ENCODE measurements around the gene RGS6. TPM values are rescaled to one million over a fixed set of nuclear protein-coding genes. Genes with fewer than 3 reads are reported as not detected.

Gene RGS6
- total and polyA plus RNA-seq, 2 of the 4 experiments (the other 2 are of a cell fraction), result not detected

- CTCF ChIA-PET, result interaction anchor here (0.6 to 0.8 kb wide), 2 partner anchors 12 to 16 kb away, joined by 3 read pairs; no protein-coding TSS in a partner anchor
- Histone ChIP-seq H3K27me3 (ENCODE audit: control insufficient read depth, insufficient read depth, low read length) (peaks cover 25% of the 10 kb centered on the region), H3K4ac (ENCODE audit: low read depth, low read length) (no peak overlapping the region), H3K56ac (ENCODE audit: extremely low read depth, insufficient read depth, low read length) (no peak overlapping the region), H2AK5ac (ENCODE audit: low read depth, low read length) (no peak overlapping the region), H4K20me1 (ENCODE audit: insufficient read depth, low read length) (no peaks in the 10 kb centered on the region), H3K9me3 (ENCODE audit: control insufficient read depth, insufficient read depth, low read length) (no peaks in the 10 kb centered on the region), H4K91ac (ENCODE audit: insufficient read depth, low read depth, low read length) (no peak overlapping the region), H4K8ac (ENCODE audit: low read depth in 2 of 2, low read length in 2 of 2) (no peak overlapping the region), H2BK15ac (ENCODE audit: low read depth, low read length) (no peak overlapping the region), H3K9me1 (ENCODE audit: insufficient read depth, low read length) (no peaks in the 10 kb centered on the region), H2AK9ac (replicated peaks; ENCODE audit: low read depth, low read length, poor library complexity) (no peak overlapping the region), H3K14ac (replicated peaks; ENCODE audit: low read depth, low read length) (no peak overlapping the region), H3K4me1 (ENCODE audit: control insufficient read depth, insufficient read depth, low read length) (no peaks in the 10 kb centered on the region), H2BK5ac (ENCODE audit: low read depth, low read length, poor library complexity, severe bottlenecking) (no peak overlapping the region), H3K23ac (ENCODE audit: low read depth, low read length) (no peak overlapping the region), H2BK120ac (ENCODE audit: low read depth, low read length) (no peak overlapping the region), H4K5ac (ENCODE audit: low read depth, low read length) (no peak overlapping the region), H2BK20ac (ENCODE audit: low read depth, low read length) (no peak overlapping the region), H2AFZ (replicated peaks; ENCODE audit: low read length, poor library complexity) (no peak overlapping the region), H3K18ac (ENCODE audit: low read depth, low read length) (no peak overlapping the region), H3K9ac (ENCODE audit: low read depth, low read length) (no peak overlapping the region), H3K79me1 (ENCODE audit: low read depth in 1 of 2, low read length in 2 of 2) (no peaks in the 10 kb centered on the region), H3K4me2 (ENCODE audit: low read depth, low read length) (no peak overlapping the region), H3K27ac (ENCODE audit: insufficient read depth, low read length) (no peak overlapping the region), H3K36me3 (ENCODE audit: control insufficient read depth, insufficient read depth, low read length) (no peaks in the 10 kb centered on the region), H3K4me3 (ENCODE audit: insufficient read depth, low read depth, low read length) (no peak overlapping the region)
- dilution Hi-C loops (cut with HindIII; ENCODE audit: low sequenced_read_pairs, unreplicated experiment), result no loop called here
- DNase-seq (no peak), ATAC-seq (ENCODE audit: low read depth) (no peak)
- no CpG with 5 or more reads among the region's 3 CpGs for WGBS, 2 experiments (ENCODE audit: extremely low coverage in 2 of 2, insufficient read length in 1 of 2)
- intact Hi-C loops (cut with micrococcal nuclease), result no loop called here
- TF ChIP-seq NFE2L2 (IDR thresholded peaks at IDR 0.05; ENCODE audit: low read depth, low read length), result no peak
- no peak for TF ChIP-seq MXI1 (IDR thresholded peaks at IDR 0.05; ENCODE audit: borderline replicate concordance, low read depth, low read length)
- no peak for TF ChIP-seq MAZ (IDR thresholded peaks at IDR 0.05; ENCODE audit: borderline replicate concordance, low read depth, low read length)
- TF ChIP-seq SMC3 (IDR thresholded peaks at IDR 0.05; ENCODE audit: low read depth, low read length), result no peak
- no peak for TF ChIP-seq POLR2A (IDR thresholded peaks at IDR 0.05; ENCODE audit: low read depth, low read length)
- no peak for TF ChIP-seq MAFK (IDR thresholded peaks at IDR 0.05; ENCODE audit: low read depth, low read length)
- POLR2A ChIA-PET (ENCODE audit: unreplicated experiment), result no interaction called here
- in situ Hi-C loops (cut with MboI; ENCODE audit: low sequenced_read_pairs), result no loop called here
- BruUV-seq (replicated peaks), result no TSS peak
Observed at GRCh38 chr14:72454388-72455160, 522.3 kb downstream of the RGS6 start.
